ENCODE data around the gene TTYH2. TPM values are rescaled to one million over a fixed set of nuclear protein-coding genes. Genes with fewer than 3 reads are reported as not detected.

Gene TTYH2
- total and polyA plus RNA-seq, 2 experiments from 2014 or later, result 1.4 to 3.9 TPM

DNA sequence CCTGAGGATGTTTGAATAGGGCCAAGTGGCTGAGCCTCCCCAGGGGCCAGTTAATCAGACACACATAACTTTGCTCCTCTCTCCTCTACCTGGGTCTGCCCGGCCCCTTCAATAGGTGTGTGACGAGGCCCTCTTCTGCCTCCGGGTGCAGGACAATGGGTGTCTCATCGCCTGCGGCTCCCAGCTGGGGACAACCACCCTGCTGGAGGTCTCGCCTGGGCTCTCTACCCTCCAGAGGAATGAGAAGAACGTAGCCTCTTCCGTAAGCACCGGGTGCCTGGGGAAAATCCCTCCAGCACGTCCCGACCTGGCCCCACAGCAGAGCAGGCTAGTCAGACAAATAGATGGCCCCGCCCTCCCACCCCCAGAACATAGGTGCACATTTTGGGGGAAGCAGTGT lies 96.5 kb downstream of the TTYH2 start (continued):
- TF ChIP-seq, protein P1, sequence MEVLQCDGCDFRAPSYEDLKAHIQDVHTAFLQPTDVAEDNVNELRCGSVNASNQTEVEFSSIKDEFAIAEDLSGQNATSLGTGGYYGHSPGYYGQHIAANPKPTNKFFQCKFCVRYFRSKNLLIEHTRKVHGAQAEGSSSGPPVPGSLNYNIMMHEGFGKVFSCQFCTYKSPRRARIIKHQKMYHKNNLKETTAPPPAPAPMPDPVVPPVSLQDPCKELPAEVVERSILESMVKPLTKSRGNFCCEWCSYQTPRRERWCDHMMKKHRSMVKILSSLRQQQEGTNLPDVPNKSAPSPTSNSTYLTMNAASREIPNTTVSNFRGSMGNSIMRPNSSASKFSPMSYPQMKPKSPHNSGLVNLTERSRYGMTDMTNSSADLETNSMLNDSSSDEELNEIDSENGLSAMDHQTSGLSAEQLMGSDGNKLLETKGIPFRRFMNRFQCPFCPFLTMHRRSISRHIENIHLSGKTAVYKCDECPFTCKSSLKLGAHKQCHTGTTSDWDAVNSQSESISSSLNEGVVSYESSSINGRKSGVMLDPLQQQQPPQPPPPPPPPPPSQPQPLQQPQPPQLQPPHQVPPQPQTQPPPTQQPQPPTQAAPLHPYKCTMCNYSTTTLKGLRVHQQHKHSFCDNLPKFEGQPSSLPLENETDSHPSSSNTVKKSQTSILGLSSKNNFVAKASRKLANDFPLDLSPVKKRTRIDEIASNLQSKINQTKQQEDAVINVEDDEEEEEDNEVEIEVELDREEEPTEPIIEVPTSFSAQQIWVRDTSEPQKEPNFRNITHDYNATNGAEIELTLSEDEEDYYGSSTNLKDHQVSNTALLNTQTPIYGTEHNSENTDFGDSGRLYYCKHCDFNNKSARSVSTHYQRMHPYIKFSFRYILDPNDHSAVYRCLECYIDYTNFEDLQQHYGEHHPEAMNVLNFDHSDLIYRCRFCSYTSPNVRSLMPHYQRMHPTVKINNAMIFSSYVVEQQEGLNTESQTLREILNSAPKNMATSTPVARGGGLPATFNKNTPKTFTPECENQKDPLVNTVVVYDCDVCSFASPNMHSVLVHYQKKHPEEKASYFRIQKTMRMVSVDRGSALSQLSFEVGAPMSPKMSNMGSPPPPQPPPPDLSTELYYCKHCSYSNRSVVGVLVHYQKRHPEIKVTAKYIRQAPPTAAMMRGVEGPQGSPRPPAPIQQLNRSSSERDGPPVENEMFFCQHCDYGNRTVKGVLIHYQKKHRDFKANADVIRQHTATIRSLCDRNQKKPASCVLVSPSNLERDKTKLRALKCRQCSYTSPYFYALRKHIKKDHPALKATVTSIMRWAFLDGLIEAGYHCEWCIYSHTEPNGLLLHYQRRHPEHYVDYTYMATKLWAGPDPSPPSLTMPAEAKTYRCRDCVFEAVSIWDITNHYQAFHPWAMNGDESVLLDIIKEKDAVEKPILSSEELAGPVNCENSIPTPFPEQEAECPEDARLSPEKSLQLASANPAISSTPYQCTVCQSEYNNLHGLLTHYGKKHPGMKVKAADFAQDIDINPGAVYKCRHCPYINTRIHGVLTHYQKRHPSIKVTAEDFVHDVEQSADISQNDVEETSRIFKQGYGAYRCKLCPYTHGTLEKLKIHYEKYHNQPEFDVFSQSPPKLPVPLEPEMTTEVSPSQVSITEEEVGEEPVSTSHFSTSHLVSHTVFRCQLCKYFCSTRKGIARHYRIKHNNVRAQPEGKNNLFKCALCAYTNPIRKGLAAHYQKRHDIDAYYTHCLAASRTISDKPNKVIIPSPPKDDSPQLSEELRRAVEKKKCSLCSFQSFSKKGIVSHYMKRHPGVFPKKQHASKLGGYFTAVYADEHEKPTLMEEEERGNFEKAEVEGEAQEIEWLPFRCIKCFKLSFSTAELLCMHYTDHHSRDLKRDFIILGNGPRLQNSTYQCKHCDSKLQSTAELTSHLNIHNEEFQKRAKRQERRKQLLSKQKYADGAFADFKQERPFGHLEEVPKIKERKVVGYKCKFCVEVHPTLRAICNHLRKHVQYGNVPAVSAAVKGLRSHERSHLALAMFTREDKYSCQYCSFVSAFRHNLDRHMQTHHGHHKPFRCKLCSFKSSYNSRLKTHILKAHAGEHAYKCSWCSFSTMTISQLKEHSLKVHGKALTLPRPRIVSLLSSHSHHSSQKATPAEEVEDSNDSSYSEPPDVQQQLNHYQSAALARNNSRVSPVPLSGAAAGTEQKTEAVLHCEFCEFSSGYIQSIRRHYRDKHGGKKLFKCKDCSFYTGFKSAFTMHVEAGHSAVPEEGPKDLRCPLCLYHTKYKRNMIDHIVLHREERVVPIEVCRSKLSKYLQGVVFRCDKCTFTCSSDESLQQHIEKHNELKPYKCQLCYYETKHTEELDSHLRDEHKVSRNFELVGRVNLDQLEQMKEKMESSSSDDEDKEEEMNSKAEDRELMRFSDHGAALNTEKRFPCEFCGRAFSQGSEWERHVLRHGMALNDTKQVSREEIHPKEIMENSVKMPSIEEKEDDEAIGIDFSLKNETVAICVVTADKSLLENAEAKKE (CRISPR knock-in tag; IDR thresholded peaks at IDR 0.05), result no peak
- TF ChIP-seq, protein P2, sequence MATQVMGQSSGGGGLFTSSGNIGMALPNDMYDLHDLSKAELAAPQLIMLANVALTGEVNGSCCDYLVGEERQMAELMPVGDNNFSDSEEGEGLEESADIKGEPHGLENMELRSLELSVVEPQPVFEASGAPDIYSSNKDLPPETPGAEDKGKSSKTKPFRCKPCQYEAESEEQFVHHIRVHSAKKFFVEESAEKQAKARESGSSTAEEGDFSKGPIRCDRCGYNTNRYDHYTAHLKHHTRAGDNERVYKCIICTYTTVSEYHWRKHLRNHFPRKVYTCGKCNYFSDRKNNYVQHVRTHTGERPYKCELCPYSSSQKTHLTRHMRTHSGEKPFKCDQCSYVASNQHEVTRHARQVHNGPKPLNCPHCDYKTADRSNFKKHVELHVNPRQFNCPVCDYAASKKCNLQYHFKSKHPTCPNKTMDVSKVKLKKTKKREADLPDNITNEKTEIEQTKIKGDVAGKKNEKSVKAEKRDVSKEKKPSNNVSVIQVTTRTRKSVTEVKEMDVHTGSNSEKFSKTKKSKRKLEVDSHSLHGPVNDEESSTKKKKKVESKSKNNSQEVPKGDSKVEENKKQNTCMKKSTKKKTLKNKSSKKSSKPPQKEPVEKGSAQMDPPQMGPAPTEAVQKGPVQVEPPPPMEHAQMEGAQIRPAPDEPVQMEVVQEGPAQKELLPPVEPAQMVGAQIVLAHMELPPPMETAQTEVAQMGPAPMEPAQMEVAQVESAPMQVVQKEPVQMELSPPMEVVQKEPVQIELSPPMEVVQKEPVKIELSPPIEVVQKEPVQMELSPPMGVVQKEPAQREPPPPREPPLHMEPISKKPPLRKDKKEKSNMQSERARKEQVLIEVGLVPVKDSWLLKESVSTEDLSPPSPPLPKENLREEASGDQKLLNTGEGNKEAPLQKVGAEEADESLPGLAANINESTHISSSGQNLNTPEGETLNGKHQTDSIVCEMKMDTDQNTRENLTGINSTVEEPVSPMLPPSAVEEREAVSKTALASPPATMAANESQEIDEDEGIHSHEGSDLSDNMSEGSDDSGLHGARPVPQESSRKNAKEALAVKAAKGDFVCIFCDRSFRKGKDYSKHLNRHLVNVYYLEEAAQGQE (IDR thresholded peaks at IDR 0.05; ENCODE audit: unreplicated experiment), result no peak
- TF ChIP-seq CREB1 (CRISPR knock-in tag; IDR thresholded peaks at IDR 0.05; ENCODE audit: low read depth), result no peak
- TF ChIP-seq POLR2AphosphoS5 (IDR thresholded peaks at IDR 0.05; ENCODE audit: low read depth), result no peak
- no peak for TF ChIP-seq ZNF331 (CRISPR knock-in tag; IDR thresholded peaks at IDR 0.05; ENCODE audit: low read depth)

Other genes starting within 250 kb of the TTYH2 start
- gene RPL38, start 9.9 kb upstream of the TTYH2 start, total RNA-seq (2014; rRNA removed; shearing (Covaris generic)), result 231 and 286 TPM in 2 replicates
- gene RPL38, start 9.9 kb upstream of the TTYH2 start, polyA plus RNA-seq (2016; fragmentation: Nextera tagmentation; extraction: Ambion mirVana), result 5,312 and 5,616 TPM in 2 replicates
- gene DNAI2, start 60.7 kb downstream of the TTYH2 start, total RNA-seq (2014; rRNA removed; shearing (Covaris generic)), result not detected in 2 replicates
- gene DNAI2, start 60.7 kb downstream of the TTYH2 start, polyA plus RNA-seq (2016; fragmentation: Nextera tagmentation; extraction: Ambion mirVana), result 0.21 TPM in 1 of 2 replicates, not detected in the other
- 0.27 and 0.35 TPM in 2 replicates for gene KIF19, start 112.7 kb downstream of the TTYH2 start, total RNA-seq (2014; rRNA removed; shearing (Covaris generic))
- 0.07 and 0.36 TPM in 2 replicates for gene KIF19, start 112.7 kb downstream of the TTYH2 start, polyA plus RNA-seq (2016; fragmentation: Nextera tagmentation; extraction: Ambion mirVana)
- 4.9 and 5.0 TPM in 2 replicates for gene BTBD17, start 148.3 kb downstream of the TTYH2 start, total RNA-seq (2014; rRNA removed; shearing (Covaris generic))
- 1.7 and 1.9 TPM in 2 replicates for gene BTBD17, start 148.3 kb downstream of the TTYH2 start, polyA plus RNA-seq (2016; fragmentation: Nextera tagmentation; extraction: Ambion mirVana)
- not detected in 2 replicates for gene GPR142, start 153.9 kb downstream of the TTYH2 start, total RNA-seq (2014; rRNA removed; shearing (Covaris generic))
- gene GPR142, start 153.9 kb downstream of the TTYH2 start, polyA plus RNA-seq (2016; fragmentation: Nextera tagmentation; extraction: Ambion mirVana), result not detected in 2 replicates
- gene GPRC5C, start 218.5 kb downstream of the TTYH2 start, total RNA-seq (2014; rRNA removed; shearing (Covaris generic)), result 20.7 and 22.4 TPM in 2 replicates
- gene GPRC5C, start 218.5 kb downstream of the TTYH2 start, polyA plus RNA-seq (2016; fragmentation: Nextera tagmentation; extraction: Ambion mirVana), result 8.9 and 9.0 TPM in 2 replicates